Inferior parietal cortex (tissue), 1 donor: ENCODE measurements around the gene BCL2L11.

Experiments used
- DNase-seq: peaks from one replicate; pipeline ENCODE4 v3.0.0-alpha.2; 2016; ENCODE audit errors: extremely low spot score

The BCL2L11 gene

GRCh38 chr2:111168528-111169239 is 48.0 kb downstream of the BCL2L11 start:
- no peak for DNase-seq

- no peak for DNase-seq
These were observed 48.6 kb downstream of the BCL2L11 start for GRCh38 chr2:111169268-111169667.

GRCh38 chr2:111169924-111170323 is 49.2 kb downstream of the BCL2L11 start:
- no peak for DNase-seq

GRCh38 chr2:111171337-111171930 is 50.7 kb downstream of the BCL2L11 start:
- no peak for DNase-seq

- no peak for DNase-seq
These were observed 52.0 kb downstream of the BCL2L11 start for GRCh38 chr2:111172666-111173065.

GRCh38 chr2:111173338-111173737 is 52.6 kb downstream of the BCL2L11 start:
- DNase-seq, result no peak

GRCh38 chr2:111173856-111174255 is 53.1 kb downstream of the BCL2L11 start:
- DNase-seq, result no peak

- DNase-seq, result no peak
These were observed 54.9 kb downstream of the BCL2L11 start for GRCh38 chr2:111175615-111176014.

- no peak for DNase-seq
These were observed 55.7 kb downstream of the BCL2L11 start for GRCh38 chr2:111176388-111176787.

- no peak for DNase-seq
These were observed 56.2 kb downstream of the BCL2L11 start for GRCh38 chr2:111176867-111177266.

GRCh38 chr2:111178296-111178695 is 57.6 kb downstream of the BCL2L11 start:
- no peak for DNase-seq

- DNase-seq, result no peak
These were observed 58.2 kb downstream of the BCL2L11 start for GRCh38 chr2:111178730-111179405.

- no peak for DNase-seq
These were observed 61.4 kb downstream of the BCL2L11 start for GRCh38 chr2:111182121-111182520.

- DNase-seq, result no peak
These were observed 62.0 kb downstream of the BCL2L11 start for GRCh38 chr2:111182740-111183139.

GRCh38 chr2:111184725-111185310 is 64.1 kb downstream of the BCL2L11 start:
- no peak for DNase-seq

- no peak for DNase-seq
These were observed 64.8 kb downstream of the BCL2L11 start for GRCh38 chr2:111185361-111186022.

- no peak for DNase-seq
These were observed 65.5 kb downstream of the BCL2L11 start for GRCh38 chr2:111186121-111186715.

GRCh38 chr2:111186933-111187332 is 66.2 kb downstream of the BCL2L11 start:
- DNase-seq, result no peak

GRCh38 chr2:111188681-111189080 is 68.0 kb downstream of the BCL2L11 start:
- DNase-seq, result no peak

GRCh38 chr2:111189106-111189505 is 68.4 kb downstream of the BCL2L11 start:
- DNase-seq, result no peak

GRCh38 chr2:111190816-111191540 is 70.3 kb downstream of the BCL2L11 start:
- DNase-seq, result no peak
